ENCODE data around the gene TTC3.
"Not testable (repeated sequence)": the region's sequence is repeated elsewhere in the genome, so short reads cannot be mapped to it uniquely, and the experiment has no call there.

TTC3 gene

GRCh38 chr21:37072988-37073416, at the start of gene TTC3, which contains the start of gene PIGP:
TTC3 (plus strand) TSS chr21:37073254; CDS start chr21:37087258, 14,004 bp downstream.
PIGP (minus strand) TSS chr21:37073071; CDS start chr21:37072515, 556 bp downstream.
- TF ChIP-seq, protein P1, sequence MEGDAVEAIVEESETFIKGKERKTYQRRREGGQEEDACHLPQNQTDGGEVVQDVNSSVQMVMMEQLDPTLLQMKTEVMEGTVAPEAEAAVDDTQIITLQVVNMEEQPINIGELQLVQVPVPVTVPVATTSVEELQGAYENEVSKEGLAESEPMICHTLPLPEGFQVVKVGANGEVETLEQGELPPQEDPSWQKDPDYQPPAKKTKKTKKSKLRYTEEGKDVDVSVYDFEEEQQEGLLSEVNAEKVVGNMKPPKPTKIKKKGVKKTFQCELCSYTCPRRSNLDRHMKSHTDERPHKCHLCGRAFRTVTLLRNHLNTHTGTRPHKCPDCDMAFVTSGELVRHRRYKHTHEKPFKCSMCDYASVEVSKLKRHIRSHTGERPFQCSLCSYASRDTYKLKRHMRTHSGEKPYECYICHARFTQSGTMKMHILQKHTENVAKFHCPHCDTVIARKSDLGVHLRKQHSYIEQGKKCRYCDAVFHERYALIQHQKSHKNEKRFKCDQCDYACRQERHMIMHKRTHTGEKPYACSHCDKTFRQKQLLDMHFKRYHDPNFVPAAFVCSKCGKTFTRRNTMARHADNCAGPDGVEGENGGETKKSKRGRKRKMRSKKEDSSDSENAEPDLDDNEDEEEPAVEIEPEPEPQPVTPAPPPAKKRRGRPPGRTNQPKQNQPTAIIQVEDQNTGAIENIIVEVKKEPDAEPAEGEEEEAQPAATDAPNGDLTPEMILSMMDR (conservative IDR thresholded peaks at IDR 0.05): no peak
- peak; percentile 41; the same call in 1 of the 2 replicates for TF ChIP-seq ZFX (IDR thresholded peaks at IDR 0.05)
- H3K27ac ChIP-seq: peak within 1 kb of the TSS; percentile 99

- no peak overlapping the region for H3K27ac ChIP-seq
- no peak for TF ChIP-seq ZFX (IDR thresholded peaks at IDR 0.05)
- TF ChIP-seq, protein P1 (conservative IDR thresholded peaks at IDR 0.05): no peak
Measured at GRCh38 chr21:37026499-37026898, 46.6 kb upstream of the TTC3 start.

GRCh38 chr21:37028570-37028969, 44.5 kb upstream of the TTC3 start:
- TF ChIP-seq, protein P1 (conservative IDR thresholded peaks at IDR 0.05): no peak; the same call in 1 of the 2 replicates
- no peak for TF ChIP-seq ZFX (IDR thresholded peaks at IDR 0.05)
- no peak overlapping the region for H3K27ac ChIP-seq

DNA sequence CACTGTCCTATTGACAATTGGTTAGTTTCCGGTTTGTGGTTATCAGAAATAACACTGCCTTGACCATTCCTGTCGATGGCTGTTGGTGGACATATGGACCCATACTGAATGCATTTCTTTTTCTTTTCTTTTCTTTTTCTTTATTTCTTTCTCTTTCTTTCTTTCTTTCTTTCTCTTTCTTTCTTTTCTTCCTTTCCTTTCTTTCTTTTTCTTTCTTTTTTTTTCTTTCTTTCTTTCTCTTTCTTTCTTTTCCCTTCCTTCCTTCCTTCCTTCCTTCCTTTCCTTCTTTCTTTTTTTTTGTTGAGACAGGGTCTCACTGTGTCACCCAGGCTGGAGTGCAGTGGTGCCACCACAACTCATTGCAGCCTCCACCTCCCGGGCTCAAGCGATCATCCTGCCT, 42.2 kb upstream of the TTC3 start:
- no peak overlapping the region for H3K27ac ChIP-seq
- TF ChIP-seq ZFX (IDR thresholded peaks at IDR 0.05): no peak
- TF ChIP-seq, protein P1 (conservative IDR thresholded peaks at IDR 0.05): no peak

- TF ChIP-seq ZFX (IDR thresholded peaks at IDR 0.05): no peak
- TF ChIP-seq, protein P1 (conservative IDR thresholded peaks at IDR 0.05): no peak
- no peak overlapping the region for H3K27ac ChIP-seq
Measured at GRCh38 chr21:37032293-37032692, 40.8 kb upstream of the TTC3 start.

GRCh38 chr21:37032877-37033471, 40.1 kb upstream of the TTC3 start:
- TF ChIP-seq, protein P1 (conservative IDR thresholded peaks at IDR 0.05): no peak
- no peak for TF ChIP-seq ZFX (IDR thresholded peaks at IDR 0.05)
- no peak overlapping the region for H3K27ac ChIP-seq

DNA sequence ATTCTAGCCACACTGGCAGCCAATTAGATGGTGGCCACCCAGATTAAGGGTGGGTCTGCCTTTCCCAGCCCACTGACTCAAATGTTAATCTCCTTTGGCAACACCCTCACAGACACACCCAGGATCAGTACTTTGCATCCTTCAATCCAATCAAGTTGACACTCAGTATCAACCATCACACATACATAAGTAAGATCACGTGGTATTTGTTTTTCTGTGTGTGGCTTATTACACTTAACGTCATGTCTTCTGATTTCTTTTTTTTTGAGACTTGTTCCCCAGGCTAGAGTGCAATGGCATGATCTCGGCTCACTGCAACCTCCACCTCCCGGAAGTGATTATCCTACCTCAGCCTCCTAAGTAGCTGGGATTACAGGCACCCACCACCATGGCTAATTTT, 38.7 kb upstream of the TTC3 start:
- H3K27ac ChIP-seq: not testable (repeated sequence)

- H3K27ac ChIP-seq: no peak overlapping the region
- TF ChIP-seq, protein P1 (conservative IDR thresholded peaks at IDR 0.05): no peak
- TF ChIP-seq ZFX (IDR thresholded peaks at IDR 0.05): no peak
Measured at GRCh38 chr21:37036177-37036576, 36.9 kb upstream of the TTC3 start.

All from C4-2B (cell line).